H1 (cell line): Measurements from ENCODE around the gene KCNQ1. TPM values are rescaled to one million over a fixed set of nuclear protein-coding genes. Genes with fewer than 3 reads are reported as not detected.

ENCODE experiments used
- CTCF ChIA-PET: fragments of 300-600 bp; sonication (Branson Sonifier 250); formaldehyde crosslinking; loops from one replicate; lab custom pipeline; 2021; ENCODE audit not compliant: partially characterized antibody; lab: Charles Lee
- POLR2A ChIA-PET: fragments of 300-600 bp; sonication (Branson Sonifier 250); formaldehyde crosslinking; loops from one replicate; lab custom pipeline; 2021; ENCODE audit warnings: inconsistent platforms; ENCODE audit not compliant: partially characterized antibody; lab: Charles Lee
- DNase-seq, 2 experiments: peaks; one replicate each; pipeline versions ENCODE4 v3.0.0 to v3.0.0-alpha.2; 2010 to 2022; ENCODE audit warnings: low spot score in 2 of 2, low read depth in 1 of 2, mixed read lengths in 1 of 2
- FAIRE-seq: peaks from 2 replicates; lab custom pipeline; 2011; peaks lifted over from hg19 to GRCh38; lab: Jason Lieb, UNC
- H2AFZ ChIP-seq: 2 replicates; pipeline ENCODE4 v1.8.1; 2012; ENCODE audit warnings: low read length, inconsistent platforms
- H2AK5ac ChIP-seq: 2 replicates; pipeline ENCODE4 v1.6.1; 2013; ENCODE audit warnings: low read depth, low read length
- H2BK120ac ChIP-seq: replicated peaks from 2 replicates; pipeline ENCODE3; 2013; ENCODE audit warnings: low read depth, low read length, inconsistent platforms
- H2BK12ac ChIP-seq: 2 replicates; pipeline ENCODE4 v1.6.1; 2013; ENCODE audit warnings: low read depth, low read length
- H2BK15ac ChIP-seq: 2 replicates; pipeline ENCODE4 v1.6.1; 2013; ENCODE audit warnings: low read length
- H2BK20ac ChIP-seq: 2 replicates; pipeline ENCODE4 v1.6.1; 2013; ENCODE audit warnings: low read length
- H2BK5ac ChIP-seq: 2 replicates; pipeline ENCODE4 v1.6.1; 2013; ENCODE audit warnings: low read depth, low read length
- H3K14ac ChIP-seq: 2 replicates; pipeline ENCODE4 v1.6.1; 2013; ENCODE audit warnings: inconsistent platforms; ENCODE audit not compliant: insufficient read length
- H3K18ac ChIP-seq: 2 replicates; pipeline ENCODE4 v1.6.1; 2013; ENCODE audit warnings: low read length; ENCODE audit errors: extremely low read depth
- H3K23ac ChIP-seq: 2 replicates; pipeline ENCODE4 v1.6.1; 2013; ENCODE audit warnings: inconsistent platforms; ENCODE audit not compliant: insufficient read length
- H3K23me2 ChIP-seq: 2 replicates; pipeline ENCODE4 v1.6.1; 2013; ENCODE audit warnings: low read depth, low read length
- H3K27ac ChIP-seq: 2 replicates; pipeline ENCODE4 v1.6.1; 2011; ENCODE audit warnings: low read depth, low read length, inconsistent platforms
- H3K27me3 ChIP-seq, 4 experiments: replicated peaks in 1 of 4; 1 replicate in 1 of 4; 2 replicates in 3 of 4; pipeline versions ENCODE4 v1.6.1 to v1.8.1; 2011 to 2013; ENCODE audit warnings: low read length in 3 of 4, mild to moderate bottlenecking in 3 of 4, inconsistent platforms in 2 of 4, mixed read lengths in 2 of 4, moderate library complexity in 1 of 4; ENCODE audit not compliant: control insufficient read depth in 3 of 4, insufficient read depth in 3 of 4; ENCODE audit errors: extremely low read depth in 1 of 4
- H3K36me3 ChIP-seq, 4 experiments: 2 replicates each; pipeline versions ENCODE4 v1.6.1 to v1.8.1; 2011 to 2013; ENCODE audit warnings: mild to moderate bottlenecking in 4 of 4, low read length in 3 of 4, moderate library complexity in 2 of 4, control low read depth in 1 of 4, inconsistent platforms in 1 of 4; ENCODE audit not compliant: insufficient read depth in 4 of 4, control insufficient read depth in 2 of 4
- H3K4ac ChIP-seq: replicated peaks from 2 replicates; pipeline ENCODE3; 2013; ENCODE audit warnings: low read length, low read depth, mixed read lengths, inconsistent platforms; ENCODE audit not compliant: insufficient read length
- H3K4me1 ChIP-seq, 4 experiments: replicated peaks in 1 of 4; 1 replicate in 1 of 4; 2 replicates in 3 of 4; pipeline versions ENCODE4 v1.6.1 to v1.8.1; 2011 to 2013; ENCODE audit warnings: low read length in 3 of 4, inconsistent platforms in 2 of 4, mixed read lengths in 1 of 4; ENCODE audit not compliant: insufficient read depth in 4 of 4, control insufficient read depth in 3 of 4
- H3K4me2 ChIP-seq, 2 experiments: 2 replicates each; pipeline versions ENCODE4 v1.6.1 to v1.8.1; 2011 to 2013; ENCODE audit warnings: low read depth in 2 of 2, low read length in 2 of 2, control low read depth in 1 of 2, inconsistent platforms in 1 of 2, mild to moderate bottlenecking in 1 of 2; ENCODE audit not compliant: insufficient read depth in 1 of 2
- H3K4me3 ChIP-seq, 4 experiments: fragments of 200-600, 300-600 bp in 1 of 4; sonication (generic), shearing (Covaris generic), sonication (Bioruptor Twin) in 1 of 4; 2 replicates each; pipeline versions ENCODE4 v1.5.1 to v1.8.1; 2011 to 2016; ENCODE audit warnings: low read length in 4 of 4, low read depth in 3 of 4, control low read depth in 2 of 4, inconsistent platforms in 2 of 4, mild to moderate bottlenecking in 2 of 4, mixed read lengths in 1 of 4, moderate library complexity in 1 of 4; ENCODE audit not compliant: insufficient read depth in 2 of 4; ENCODE audit errors: extremely low read depth in 1 of 4
- H3K56ac ChIP-seq: replicated peaks from 2 replicates; pipeline ENCODE3; 2013; ENCODE audit warnings: low read depth, mild to moderate bottlenecking, mixed read lengths, low read length, inconsistent platforms; ENCODE audit not compliant: insufficient read length
- H3K79me1 ChIP-seq: 2 replicates; pipeline ENCODE4 v1.6.1; 2013; ENCODE audit warnings: low read depth, low read length, control low read depth
- H3K79me2 ChIP-seq, 2 experiments: 2 replicates each; pipeline versions ENCODE4 v1.6.1 to v1.8.1; 2012 to 2013; ENCODE audit warnings: low read length in 2 of 2, mild to moderate bottlenecking in 2 of 2, inconsistent platforms in 1 of 2; ENCODE audit not compliant: insufficient read depth in 2 of 2, control insufficient read depth in 1 of 2
- H3K9ac ChIP-seq, 4 experiments: replicated peaks in 1 of 4; 1 replicate in 1 of 4; 2 replicates in 3 of 4; pipeline versions ENCODE4 v1.6.1 to v1.8.1; 2011 to 2013; ENCODE audit warnings: low read depth in 3 of 4, low read length in 3 of 4, control low read depth in 2 of 4, mild to moderate bottlenecking in 2 of 4, moderate library complexity in 2 of 4, inconsistent platforms in 1 of 4; ENCODE audit errors: extremely low read depth in 1 of 4
- H3K9me3 ChIP-seq, 2 experiments: 2 replicates each; pipeline versions ENCODE4 v1.6.1 to v1.8.1; 2012 to 2013; ENCODE audit warnings: mild to moderate bottlenecking in 2 of 2, moderate library complexity in 2 of 2, control low read depth in 1 of 2, inconsistent platforms in 1 of 2, low read depth in 1 of 2, low read length in 1 of 2, mixed read lengths in 1 of 2; ENCODE audit not compliant: insufficient read depth in 2 of 2
- H4K20me1 ChIP-seq, 2 experiments: replicated peaks in 1 of 2; 2 replicates each; pipeline versions ENCODE3 to v1.8.1; 2011 to 2013; ENCODE audit warnings: inconsistent platforms in 2 of 2, low read length in 2 of 2, mild to moderate bottlenecking in 1 of 2; ENCODE audit not compliant: insufficient read depth in 2 of 2, control insufficient read depth in 1 of 2
- H4K5ac ChIP-seq: 2 replicates; pipeline ENCODE4 v1.6.1; 2013; ENCODE audit warnings: low read length, low read depth, mixed read lengths, inconsistent platforms; ENCODE audit not compliant: insufficient read length
- H4K8ac ChIP-seq: 2 replicates; pipeline ENCODE4 v1.8.0; 2013; ENCODE audit warnings: mild to moderate bottlenecking, moderate library complexity, low read length, inconsistent platforms; ENCODE audit not compliant: insufficient read depth; ENCODE audit errors: extremely low read depth
- H4K91ac ChIP-seq: replicated peaks from 2 replicates; pipeline ENCODE3; 2013; ENCODE audit warnings: low read length, mixed read lengths, inconsistent platforms; ENCODE audit not compliant: insufficient read length
- ASH2L ChIP-seq: fragments of 200-600, 300-600 bp; sonication (generic); IDR thresholded peaks from one replicate; pipeline ENCODE4 v1.7.1; 2017; ENCODE audit warnings: low read length
- BACH1 ChIP-seq: IDR thresholded peaks from 2 replicates; pipeline ENCODE4 v1.6.1; 2012; ENCODE audit warnings: low read length, improper control_type of control experiment
- CBX5 ChIP-seq: fragments of 300-800, 300-1000 bp; sonication (generic); IDR thresholded peaks from 2 replicates; pipeline ENCODE4 v1.7.1; 2016; ENCODE audit warnings: antibody characterized with exemption, low read length, low read depth
- CBX8 ChIP-seq: fragments of 300-800, 300-1000 bp; sonication (generic); IDR thresholded peaks from 2 replicates; pipeline ENCODE4 v1.7.1; 2016; ENCODE audit warnings: low read depth, low read length, borderline replicate concordance
- CHD2 ChIP-seq: IDR thresholded peaks from 2 replicates; pipeline ENCODE4 v1.6.1; 2012; ENCODE audit warnings: low read length, improper control_type of control experiment
- CTBP2 ChIP-seq: IDR thresholded peaks from 2 replicates; pipeline ENCODE4 v1.7.0; 2011; ENCODE audit warnings: borderline replicate concordance, mild to moderate bottlenecking, moderate library complexity, mixed read lengths, low read length; ENCODE audit not compliant: insufficient read depth, insufficient read length
- CTCF ChIP-seq, 3 experiments: IDR thresholded peaks; 1 replicate in 2 of 3; 2 replicates in 1 of 3; pipeline versions ENCODE4 v1.5.1 to v1.6.1; 2011; ENCODE audit warnings: low read length in 3 of 3, mild to moderate bottlenecking in 3 of 3, inconsistent platforms in 2 of 3, low read depth in 1 of 3, moderate library complexity in 1 of 3; ENCODE audit not compliant: insufficient read depth in 1 of 3; ENCODE audit errors: control extremely low read depth in 1 of 3
- EGR1 ChIP-seq: IDR thresholded peaks from 2 replicates; pipeline ENCODE4 v1.6.1; 2011; ENCODE audit warnings: low read depth, low read length, borderline replicate concordance
- HDAC2 ChIP-seq, 2 experiments: fragments of 300-600 bp in 1 of 2; sonication (generic) in 1 of 2; IDR thresholded peaks; 2 replicates each; pipeline ENCODE4 v1.6.1; 2011 to 2012; ENCODE audit warnings: low read depth in 2 of 2, low read length in 2 of 2, mild to moderate bottlenecking in 2 of 2, moderate library complexity in 2 of 2, borderline replicate concordance in 1 of 2, inconsistent platforms in 1 of 2
- MAX ChIP-seq: IDR thresholded peaks from 2 replicates; pipeline ENCODE4 v1.6.1; 2012; ENCODE audit warnings: inconsistent platforms
- SIRT6 ChIP-seq: IDR thresholded peaks from one replicate; pipeline ENCODE4 v1.7.1; 2012; ENCODE audit warnings: low read length, inconsistent platforms
- SP2 ChIP-seq: IDR thresholded peaks from 2 replicates; pipeline ENCODE4 v1.6.1; 2012; ENCODE audit warnings: mild to moderate bottlenecking, low read length, inconsistent platforms
- WGBS, 2 experiments: shearing (Covaris generic) in 1 of 2; methylation state at CpG; one replicate each; pipeline versions ENCODE4 v1.1.6 to v1.1.7; 2013 to 2015; ENCODE audit warnings: low lambda C conversion rate in 2 of 2, mixed read lengths in 2 of 2, inconsistent platforms in 1 of 2, low coverage in 1 of 2, missing lambda C conversion rate in 1 of 2; ENCODE audit not compliant: insufficient replicate concordance in 2 of 2, insufficient coverage in 1 of 2, insufficient read length in 1 of 2; ENCODE audit errors: extremely low coverage in 1 of 2, missing lambda C conversion rate in 1 of 2; 5-methylcytosine and 5-hydroxymethylcytosine counted together
- polyA plus RNA-seq, 7 experiments: library from polyadenylated mRNA; depleted of rRNA in 3 of 7; stranded (reverse) in 5 of 7; unstranded in 2 of 7; fragments of >200 nt in 5 of 7; fragments of 200-250 nt in 2 of 7; gene quantifications; 1 replicate in 5 of 7; 2 replicates in 1 of 7; 4 replicates in 1 of 7; pipeline versions ENCODE4 v1.2.1 to v1.2.3, GENCODE V29; 2011 to 2013; ENCODE audit warnings: missing spikeins in 2 of 7, mixed read lengths in 2 of 7
- total RNA-seq: library from RNA; stranded (reverse); fragmentation: NEBNext Ultra II Directional; extraction: Animal tissue kit (Norgen Biotek cat#: 25700); gene quantifications from 2 replicates; pipeline ENCODE4 v1.2.1, GENCODE V29; 2021

Gene KCNQ1
- total and polyA plus RNA-seq, 2 of the 8 experiments (the other 6 are each of a cell fraction or from before 2014, with no cell fraction given) = 1.9 to 2.0 TPM

GRCh38 chr11:2412323-2412722, 32.5 kb upstream of the KCNQ1 start:
- Histone ChIP-seq H3K36me3 (no peaks in the 10 kb centered on the region), H2AK5ac (no peak overlapping the region), H4K20me1 (no peaks in the 10 kb centered on the region), H3K56ac (no peak overlapping the region), H2BK15ac (no peak overlapping the region), H3K4me2 (no peak overlapping the region), H2AFZ (no peak overlapping the region), H3K4ac (no peak overlapping the region), H3K27me3 (no peaks in the 10 kb centered on the region; a peak in 1 of 7 replicates), H3K79me2 (no peaks in the 10 kb centered on the region), H2BK20ac (no peak overlapping the region), H2BK120ac (no peak overlapping the region), H2BK5ac (no peak overlapping the region), H3K18ac (no peak overlapping the region), H3K27ac (no peak overlapping the region), H3K23me2 (no peaks in the 10 kb centered on the region), H3K79me1 (no peaks in the 10 kb centered on the region), H3K14ac (no peak overlapping the region), H4K8ac (no peak overlapping the region), H2BK12ac (no peak overlapping the region), H3K9me3 (no peaks in the 10 kb centered on the region), H3K23ac (no peak overlapping the region), H4K91ac (no peak overlapping the region), H3K4me3 (no peak overlapping the region), H3K4me1 (no peaks in the 10 kb centered on the region), H4K5ac (no peak overlapping the region), H3K9ac (no peak overlapping the region)
- DNase-seq = no peak
- ChIA-PET CTCF (interaction anchor here (0.6 to 2.4 kb wide), 10 partner anchors 8 to 225 kb away, joined by 3 to 23 read pairs (median 4); partner anchors contain the start of gene TSSC4), POLR2A (interaction anchor here (2.3 kb wide), 1 partner anchor 12 kb away, joined by 4 read pairs; the partner anchor contains the start of gene TSSC4)
- 88% methylated on average over 6 of the region's 6 CpGs; no CpG with 5 or more reads in 1 of the 2 experiments for WGBS, 2 experiments
- no peak for FAIRE-seq
- no peak for TF ChIP-seq CHD2
- no peak for TF ChIP-seq SP2
- TF ChIP-seq ASH2L = no peak
- no peak for TF ChIP-seq BACH1
- no peak for TF ChIP-seq MAX
- no peak for TF ChIP-seq CTBP2
- TF ChIP-seq HDAC2 (IDR thresholded peaks at IDR 0.05; ENCODE audit: borderline replicate concordance in 1 of 2, low read depth in 2 of 2, low read length in 2 of 2) = no peak
- TF ChIP-seq CTCF (IDR thresholded peaks at IDR 0.05; ENCODE audit: control extremely low read depth in 1 of 3, insufficient read depth in 1 of 3, low read depth in 1 of 3, low read length in 3 of 3) = no peak
- no peak for TF ChIP-seq CBX8
- no peak for TF ChIP-seq EGR1
- no peak for TF ChIP-seq SIRT6
- no peak for TF ChIP-seq CBX5
